NOMO-1 treated with dmso at 0.1 percent for 144 hours (cell line): ENCODE measurements around the gene ARL8A.

Source experiments
- DNase-seq: peaks from one replicate; lab custom pipeline; 2025; ENCODE audit not compliant: unreplicated experiment; lab: John Stamatoyannopoulos, UW

Gene ARL8A

DNA sequence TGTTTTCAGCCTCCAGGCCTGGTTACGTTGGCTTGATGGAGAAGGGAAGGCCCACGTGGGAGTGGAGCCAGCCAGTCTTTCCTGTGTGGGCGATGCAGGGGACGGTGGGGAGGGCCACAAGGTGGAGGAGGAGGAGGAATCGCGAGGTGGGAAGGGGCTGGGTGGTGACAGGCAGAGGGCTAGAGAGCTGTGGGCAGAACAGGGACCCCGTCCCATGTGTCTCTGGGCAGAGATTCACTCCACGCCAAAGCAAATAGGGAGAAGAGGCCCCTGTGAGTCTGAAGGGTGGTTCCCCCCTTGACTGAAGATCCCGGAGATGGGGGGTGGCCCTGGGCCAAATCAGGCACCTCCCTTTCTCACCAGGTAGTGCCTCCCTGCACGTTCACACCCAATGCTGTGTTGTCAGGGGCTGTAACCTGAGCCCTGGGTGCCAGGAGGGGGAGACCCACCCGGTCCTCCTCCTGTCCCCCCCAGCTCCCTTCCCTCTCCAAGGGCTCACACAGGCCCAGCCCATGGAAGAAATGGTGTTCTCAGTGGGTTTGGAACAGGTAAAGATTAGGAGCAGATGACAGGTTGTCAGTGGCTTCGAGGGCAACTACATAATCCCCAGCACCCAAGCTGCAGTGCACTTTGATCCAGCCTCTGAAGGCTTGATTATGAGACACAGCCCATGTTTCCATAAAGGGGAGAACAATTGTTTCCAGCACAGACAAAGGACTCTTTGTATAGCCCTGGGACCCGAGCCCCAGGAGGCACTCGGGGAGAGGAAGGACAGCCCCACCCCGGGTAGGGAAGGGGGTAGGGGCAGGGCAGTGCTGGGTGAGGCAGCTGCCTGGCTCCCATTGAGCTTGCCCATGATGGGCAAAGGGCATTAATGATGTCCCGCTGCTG lies 59.5 kb downstream of the ARL8A start:
- no peak for DNase-seq
